Lung (tissue), 5 donors: ENCODE measurements around the gene NHSL1. TPM values are rescaled to one million over a fixed set of nuclear protein-coding genes. Genes with fewer than 3 reads are reported as not detected.

ENCODE experiments used
- polyA plus RNA-seq, 2 donors: library from polyadenylated mRNA; stranded (reverse); fragments of 200-250 nt; gene quantifications; one replicate each; pipeline ENCODE4 v1.2.1, GENCODE V29; 2013
- small RNA-seq: library from RNA; depleted of rRNA; stranded (forward); fragments of <200 nt; gene quantifications from one replicate; pipeline ENCODE3, GENCODE V24; 2014; ENCODE audit warnings: low replicate concordance
- total RNA-seq, 2 donors: library from RNA; depleted of rRNA in 1 of 2; stranded (reverse); fragments of >200 nt in 1 of 2; gene quantifications; one replicate each; pipeline ENCODE4 v1.2.1, GENCODE V29; 2014 to 2021
- donor health status: Bipolar disorder and iron deficiency.
- donor health status: healthy.
- donor health status: DM: yes; HTN: yes; CAD: no.

The NHSL1 gene
- total and polyA plus RNA-seq, 4 donors: 5.2 to 53.7 (median 30.4) TPM

Small RNAs within 50 kb of the gene (small RNA-seq; reads per million reads assigned to genes)
- gene AL031003.1: not detected
- gene AL391669.1: not detected
- 0.29 reads per million, percentile 32 among the genes with 10 or more reads in this experiment for gene MIR3145

Other genes starting within 250 kb of the NHSL1 start
- gene SMIM28, start 121.6 kb downstream of the NHSL1 start, total RNA-seq: not detected
- not detected for gene SMIM28, start 121.6 kb downstream of the NHSL1 start, polyA plus RNA-seq
- 10 to 100 TPM; 14.4 to 56.9 TPM for gene HEBP2, start 95.3 kb downstream of the NHSL1 start, total RNA-seq
- 10 to 100 TPM; 21.1 to 30.4 TPM for gene HEBP2, start 95.3 kb downstream of the NHSL1 start, polyA plus RNA-seq